HFFc6 (cell line): ENCODE data around the gene MICALL2. TPM values are rescaled to one million over a fixed set of nuclear protein-coding genes. Genes with fewer than 3 reads are reported as not detected.
A peak's percentile ranks its signal among the peaks of the same experiment; 100 is the strongest.

Experiments
- DNase-seq: peaks from one replicate; pipeline ENCODE4 v3.0.0-alpha.2; 2018
- H3K27ac Mint-ChIP-seq: 2 replicates; pipeline ENCODE4 v1.8.0; 2020; ENCODE audit warnings: mild to moderate bottlenecking, mixed read lengths
- H3K27me3 Mint-ChIP-seq: 2 replicates; pipeline ENCODE4 v1.8.0; 2021; ENCODE audit warnings: mild to moderate bottlenecking, moderate library complexity, mixed read lengths; ENCODE audit not compliant: insufficient read depth
- H3K36me3 Mint-ChIP-seq: 2 replicates; pipeline ENCODE4 v1.8.0; 2021; ENCODE audit warnings: low read depth, mixed read lengths
- H3K4me1 Mint-ChIP-seq: 2 replicates; pipeline ENCODE4 v1.8.0; 2020; ENCODE audit warnings: low read depth, mixed read lengths
- H3K4me3 Mint-ChIP-seq: 2 replicates; pipeline ENCODE4 v1.8.0; 2020; ENCODE audit warnings: mild to moderate bottlenecking, moderate library complexity, mixed read lengths
- H3K9me3 Mint-ChIP-seq: 2 replicates; pipeline ENCODE4 v1.8.0; 2020; ENCODE audit warnings: mild to moderate bottlenecking, mixed read lengths
- CTCF ChIP-seq: fragments of 200-600 bp; sonication (generic); IDR thresholded peaks from 2 replicates; pipeline ENCODE4 v1.5.0; 2021; ENCODE audit warnings: antibody characterized with exemption, mild to moderate bottlenecking
- total RNA-seq, 6 experiments: library from RNA; stranded (reverse); fragmentation: NEBNext Ultra II Directional; extraction: Animal tissue kit (Norgen Biotek cat#: 25700); gene quantifications; 2 replicates in 1 of 6; 3 replicates in 5 of 6; pipeline ENCODE4 v1.2.3, GENCODE V29; 2021

The MICALL2 gene
- total RNA-seq, 6 experiments from 2014 or later, result 12.1 to 24.4 (median 21.0) TPM

GRCh38 chr7:1475393-1475792, 16.1 kb upstream of the MICALL2 start:
- no peak for DNase-seq
- no peaks in the 10 kb centered on the region for H3K4me1 Mint-ChIP-seq
- H3K36me3 Mint-ChIP-seq, result no peaks in the 10 kb centered on the region
- no peak for TF ChIP-seq CTCF
- no peak overlapping the region for H3K27ac Mint-ChIP-seq
- no peaks in the 10 kb centered on the region for H3K9me3 Mint-ChIP-seq
- no peaks in the 10 kb centered on the region for H3K27me3 Mint-ChIP-seq
- no peak overlapping the region for H3K4me3 Mint-ChIP-seq

- H3K27ac Mint-ChIP-seq, result no peak overlapping the region
Measured at GRCh38 chr7:1474736-1475135, 15.5 kb upstream of the MICALL2 start.

GRCh38 chr7:1473864-1474512, 14.7 kb upstream of the MICALL2 start:
- no peak overlapping the region for H3K27ac Mint-ChIP-seq
- H3K4me1 Mint-ChIP-seq, result no peaks in the 10 kb centered on the region
- DNase-seq, result peak; percentile 76
- H3K4me3 Mint-ChIP-seq, result no peak overlapping the region
- no peaks in the 10 kb centered on the region for H3K27me3 Mint-ChIP-seq
- H3K36me3 Mint-ChIP-seq, result no peaks in the 10 kb centered on the region
- H3K9me3 Mint-ChIP-seq, result no peaks in the 10 kb centered on the region
- TF ChIP-seq CTCF, result peak; percentile 97

More at GRCh38 chr7:1474736-1475135, 15.5 kb upstream of the MICALL2 start:
- no peaks in the 10 kb centered on the region for H3K27me3 Mint-ChIP-seq
- H3K36me3 Mint-ChIP-seq, result no peaks in the 10 kb centered on the region
- H3K9me3 Mint-ChIP-seq, result no peaks in the 10 kb centered on the region
- TF ChIP-seq CTCF, result no peak
- H3K4me3 Mint-ChIP-seq, result no peak overlapping the region
- H3K4me1 Mint-ChIP-seq, result no peaks in the 10 kb centered on the region
- DNase-seq, result no peak

GRCh38 chr7:1470901-1471300, 11.6 kb upstream of the MICALL2 start:
- no peak overlapping the region for H3K27ac Mint-ChIP-seq
- no peaks in the 10 kb centered on the region for H3K36me3 Mint-ChIP-seq
- H3K27me3 Mint-ChIP-seq, result no peaks in the 10 kb centered on the region
- no peak overlapping the region for H3K4me3 Mint-ChIP-seq
- H3K9me3 Mint-ChIP-seq, result no peaks in the 10 kb centered on the region
- H3K4me1 Mint-ChIP-seq, result 0 out of 2 replicates have a peak, but pooled peaks cover 5% of the 10 kb centered on the region
- no peak for DNase-seq
- no peak for TF ChIP-seq CTCF

GRCh38 chr7:1468643-1469298, 9.5 kb upstream of the MICALL2 start:
- no peak for DNase-seq
- Mint-ChIP-seq H3K9me3 (no peaks in the 10 kb centered on the region), H3K27me3 (peaks cover 2% of the 10 kb centered on the region; the same call in 1 of the 2 replicates), H3K36me3 (no peaks in the 10 kb centered on the region), H3K27ac (no peak overlapping the region), H3K4me3 (no peak overlapping the region), H3K4me1 (0 out of 2 replicates have a peak, but pooled peaks cover 5% of the 10 kb centered on the region)
- TF ChIP-seq CTCF, result no peak
